Ureter (tissue), 1 donor: Measurements from ENCODE around the gene MT1X. TPM values are rescaled to one million over a fixed set of nuclear protein-coding genes. Genes with fewer than 3 reads are reported as not detected.
"Not testable (repeated sequence)": the region's sequence is repeated elsewhere in the genome, so short reads cannot be mapped to it uniquely, and the experiment has no call there.

Experiments used
- DNase-seq: peaks from one replicate; pipeline ENCODE4 v3.0.0-alpha.2; 2020; ENCODE audit warnings: low spot score
- total RNA-seq: library from RNA; stranded (reverse); gene quantifications from one replicate; pipeline ENCODE4 v1.2.4, GENCODE V29; 2023
- donor health status: DM: yes; HTN: yes; CAD: no.

Gene MT1X
- total RNA-seq, 1 donor from 2014 or later, result 110 TPM

GRCh38 chr16:56710181-56710737 is 28.0 kb downstream of the MT1X start:
- DNase-seq, result no peak

- DNase-seq, result no peak
These were observed 29.6 kb downstream of the MT1X start for GRCh38 chr16:56711862-56712261.

- DNase-seq, result no peak
These were observed 31.5 kb downstream of the MT1X start for GRCh38 chr16:56713794-56714193.

GRCh38 chr16:56715126-56715525 is 32.9 kb downstream of the MT1X start:
- no peak for DNase-seq

- DNase-seq, result no peak
These were observed 34.5 kb downstream of the MT1X start for GRCh38 chr16:56716761-56717160.

- DNase-seq, result not testable (repeated sequence)
These were observed 35.3 kb downstream of the MT1X start for GRCh38 chr16:56717532-56717931.

GRCh38 chr16:56722200-56722842 is 40.1 kb downstream of the MT1X start:
- no peak for DNase-seq

GRCh38 chr16:56724191-56724590 is 41.9 kb downstream of the MT1X start:
- no peak for DNase-seq

- DNase-seq, result no peak
These were observed 44.0 kb downstream of the MT1X start for GRCh38 chr16:56726283-56726682.

GRCh38 chr16:56726926-56727325 is 44.7 kb downstream of the MT1X start:
- no peak for DNase-seq

GRCh38 chr16:56728027-56728426 is 45.8 kb downstream of the MT1X start:
- DNase-seq, result no peak

- no peak for DNase-seq
These were observed 46.9 kb downstream of the MT1X start for GRCh38 chr16:56728980-56729734.

- peak; percentile 93 for DNase-seq
These were observed 47.7 kb downstream of the MT1X start, which contains the start of gene NUP93 for GRCh38 chr16:56729735-56730662. Gene NUP93 (plus strand): TSS chr16:56730129. CDS start chr16:56748248, 18,119 bp downstream.

- DNase-seq, result no peak
These were observed 50.1 kb downstream of the MT1X start for GRCh38 chr16:56732366-56732765.

- no peak for DNase-seq
These were observed 50.6 kb downstream of the MT1X start for GRCh38 chr16:56732832-56733231.

Other genes with a start within 250 kb of the MT1X start
- 128 TPM for gene NUDT21, start 231.1 kb upstream of the MT1X start, total RNA-seq
- gene OGFOD1, start 230.9 kb upstream of the MT1X start, total RNA-seq, result 44.3 TPM
- gene BBS2, start 162.4 kb upstream of the MT1X start, total RNA-seq, result 62.6 TPM
- not detected for gene MT4, start 117.4 kb upstream of the MT1X start, total RNA-seq
- 1.5 TPM for gene MT3, start 92.9 kb upstream of the MT1X start, total RNA-seq
- 113 TPM for gene MT2A, start 73.9 kb upstream of the MT1X start, total RNA-seq
- 98.7 TPM for gene MT1E, start 56.7 kb upstream of the MT1X start, total RNA-seq
- 18.8 TPM for gene MT1M, start 49.8 kb upstream of the MT1X start, total RNA-seq
- 22.3 TPM for gene MT1A, start 43.8 kb upstream of the MT1X start, total RNA-seq
- gene MT1B, start 30.6 kb upstream of the MT1X start, total RNA-seq, result not detected
- 8.7 TPM for gene MT1F, start 24.5 kb upstream of the MT1X start, total RNA-seq
- 2.9 TPM for gene MT1G, start 14.4 kb upstream of the MT1X start, total RNA-seq
- gene MT1H, start 12.7 kb upstream of the MT1X start, total RNA-seq, result not detected
- gene NUP93, start 47.7 kb downstream of the MT1X start, total RNA-seq, result 69.1 TPM
- not detected for gene SLC12A3, start 182.7 kb downstream of the MT1X start, total RNA-seq
- 171 TPM for gene HERPUD1, start 249.7 kb downstream of the MT1X start, total RNA-seq